ENCODE results near the gene TAF1D.
A peak's percentile ranks its signal among the peaks of the same experiment; 100 is the strongest.

The TAF1D gene

DNA sequence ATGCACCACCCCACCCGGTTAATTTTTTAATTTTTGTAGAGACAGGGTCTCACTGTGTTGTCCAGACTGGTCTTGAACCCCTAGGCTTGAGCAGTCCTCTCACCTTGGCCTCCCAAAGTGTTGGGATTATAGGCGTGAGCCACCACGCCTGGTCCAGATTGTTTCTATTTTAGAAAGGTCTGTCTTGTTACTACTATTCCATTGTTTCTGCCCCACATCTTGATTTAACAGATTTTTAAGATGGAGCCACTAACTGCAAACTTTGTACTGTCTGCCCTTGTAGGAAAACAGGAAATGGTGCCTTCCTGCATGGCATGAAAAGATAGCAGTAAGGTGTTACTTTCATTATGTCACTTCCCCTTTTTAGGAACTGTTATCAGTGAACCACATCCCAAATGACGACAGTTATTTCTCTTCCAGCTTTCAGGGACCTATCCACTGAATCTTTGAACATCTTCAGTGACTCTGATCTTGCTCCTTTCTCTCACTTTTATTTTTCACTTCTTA is 23.2 kb downstream of the TAF1D start:
- DNase-seq: peak; percentile 38

GRCh38 chr11:93717501-93717900 is 23.8 kb downstream of the TAF1D start:
- DNase-seq: no peak

- no peak for DNase-seq
These were observed 25.4 kb downstream of the TAF1D start for GRCh38 chr11:93715797-93716396.

- no peak for DNase-seq
These were observed 28.6 kb downstream of the TAF1D start for GRCh38 chr11:93712678-93713077.

- DNase-seq: no peak
These were observed 31.1 kb downstream of the TAF1D start for GRCh38 chr11:93710239-93710638.

GRCh38 chr11:93704237-93704636 is 37.1 kb downstream of the TAF1D start:
- DNase-seq: peak; percentile 10

- no peak for DNase-seq
These were observed 40.5 kb downstream of the TAF1D start for GRCh38 chr11:93700830-93701229.

- no peak for DNase-seq
These were observed 43.7 kb downstream of the TAF1D start for GRCh38 chr11:93697611-93698010.

GRCh38 chr11:93694557-93694956 is 46.7 kb downstream of the TAF1D start:
- no peak for DNase-seq

DNA sequence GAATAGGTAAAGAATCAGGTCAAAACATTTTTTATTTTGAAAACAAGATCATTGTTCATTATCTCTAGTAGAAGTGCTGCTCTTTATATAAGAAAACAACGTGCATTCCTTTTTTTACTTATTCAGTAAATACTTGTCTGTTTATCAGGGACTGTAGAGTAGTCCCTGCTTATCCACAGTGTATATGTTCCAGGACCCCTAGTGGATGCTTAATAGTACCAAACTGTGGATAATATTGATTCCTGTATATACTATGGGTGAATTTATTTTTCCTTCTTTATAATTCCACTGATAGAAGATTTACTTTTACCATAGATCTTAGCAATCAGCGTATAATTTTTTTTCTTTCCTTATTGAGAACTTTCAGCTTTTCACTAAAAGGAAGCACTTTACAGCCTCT is 47.2 kb downstream of the TAF1D start:
- DNase-seq: no peak

- DNase-seq: peak; percentile 89
These were observed 52.1 kb downstream of the TAF1D start for GRCh38 chr11:93689240-93689639.

GRCh38 chr11:93686812-93687211 is 54.5 kb downstream of the TAF1D start:
- DNase-seq: no peak

GRCh38 chr11:93686226-93686625 is 55.1 kb downstream of the TAF1D start:
- DNase-seq: no peak

All from activated CD4-positive, alpha-beta T cell treated with anti-CD3 and anti-CD28 coated beads, Interleukin-2, Interleukin-6, amounts not matched to agents 100 ng/mL and 50 ng/mL, durations not matched to agents 16 hours and 8 hours (primary cell).